LHCN-M2 (cell line): ENCODE data around the gene SLC30A3. TPM values are rescaled to one million over a fixed set of nuclear protein-coding genes. Genes with fewer than 3 reads are reported as not detected.
A peak's percentile ranks its signal among the peaks of the same experiment; 100 is the strongest.

Source experiments
- DNase-seq: peaks from one replicate; pipeline ENCODE4 v3.0.0-alpha.2; 2012; ENCODE audit warnings: low read depth
- total RNA-seq: library from RNA; depleted of rRNA; stranded (reverse); fragments of >200 nt; gene quantifications from 2 replicates; pipeline ENCODE4 v1.2.3, GENCODE V29; 2014

Gene SLC30A3
- total RNA-seq, 1 experiment from 2014 or later = 0.63 TPM

- no peak for DNase-seq
Measured at GRCh38 chr2:27236136-27236535, 26.7 kb downstream of the SLC30A3 start.

DNA sequence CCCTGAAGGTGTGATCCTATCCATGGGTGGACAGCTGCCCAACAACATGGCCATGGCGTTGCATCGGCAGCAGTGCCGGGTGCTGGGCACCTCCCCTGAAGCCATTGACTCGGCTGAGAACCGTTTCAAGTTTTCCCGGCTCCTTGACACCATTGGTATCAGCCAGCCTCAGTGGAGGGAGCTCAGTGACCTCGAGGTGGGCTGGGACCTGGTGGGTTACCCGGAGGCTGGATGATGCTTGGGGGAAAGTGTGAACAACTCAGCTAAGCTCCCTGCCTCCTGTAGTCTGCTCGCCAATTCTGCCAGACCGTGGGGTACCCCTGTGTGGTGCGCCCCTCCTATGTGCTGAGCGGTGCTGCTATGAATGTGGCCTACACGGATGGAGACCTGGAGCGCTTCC lies 29.5 kb downstream of the SLC30A3 start:
- DNase-seq = no peak

DNA sequence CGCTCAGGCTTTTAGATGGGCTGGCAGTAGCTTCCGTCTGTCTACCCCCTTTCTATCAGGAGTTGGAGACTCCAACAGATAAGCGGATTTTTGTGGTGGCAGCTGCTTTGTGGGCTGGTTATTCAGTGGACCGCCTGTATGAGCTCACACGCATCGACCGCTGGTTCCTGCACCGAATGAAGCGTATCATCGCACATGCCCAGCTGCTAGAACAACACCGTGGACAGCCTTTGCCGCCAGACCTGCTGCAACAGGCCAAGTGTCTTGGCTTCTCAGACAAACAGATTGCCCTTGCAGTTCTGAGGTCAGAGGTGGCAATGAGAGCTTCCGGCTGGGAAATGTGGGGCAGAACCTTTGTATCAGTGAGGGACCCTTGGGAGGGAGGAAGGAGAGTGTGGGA lies 30.9 kb downstream of the SLC30A3 start:
- DNase-seq = no peak

DNA sequence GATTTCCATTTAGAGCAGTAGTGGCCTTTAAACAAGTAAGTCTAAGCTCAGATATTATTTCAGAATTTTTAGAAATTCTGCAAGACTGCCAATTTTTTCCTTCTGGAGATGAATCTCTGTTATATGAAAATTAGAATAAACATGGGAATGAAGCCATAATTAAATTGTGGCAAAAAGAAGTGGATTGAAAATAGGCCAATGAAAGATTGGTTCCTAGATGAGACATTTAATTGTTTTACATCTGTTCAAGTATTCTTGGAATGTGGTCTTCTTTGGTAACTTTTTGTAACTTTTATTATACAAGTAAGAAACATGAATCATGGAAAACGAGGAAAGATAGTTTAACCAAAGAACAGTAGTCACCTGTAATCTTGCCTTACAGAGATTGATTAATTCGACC lies 35.3 kb downstream of the SLC30A3 start:
- no peak for DNase-seq

DNA sequence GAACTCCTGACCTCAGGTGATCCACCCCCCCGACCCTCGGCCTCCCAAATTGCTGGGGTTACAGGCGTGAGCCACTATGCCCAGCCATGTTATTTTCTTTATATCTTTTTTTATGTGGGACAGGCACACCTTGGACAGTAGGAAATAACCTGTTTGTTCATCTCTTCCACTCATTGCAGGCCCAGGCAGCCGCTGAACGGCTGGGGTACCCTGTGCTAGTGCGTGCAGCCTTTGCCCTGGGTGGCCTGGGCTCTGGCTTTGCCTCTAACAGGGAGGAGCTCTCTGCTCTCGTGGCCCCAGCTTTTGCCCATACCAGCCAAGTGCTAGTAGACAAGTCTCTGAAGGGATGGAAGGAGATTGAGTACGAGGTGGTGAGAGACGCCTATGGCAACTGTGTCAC lies 37.3 kb downstream of the SLC30A3 start:
- DNase-seq = no peak

DNA sequence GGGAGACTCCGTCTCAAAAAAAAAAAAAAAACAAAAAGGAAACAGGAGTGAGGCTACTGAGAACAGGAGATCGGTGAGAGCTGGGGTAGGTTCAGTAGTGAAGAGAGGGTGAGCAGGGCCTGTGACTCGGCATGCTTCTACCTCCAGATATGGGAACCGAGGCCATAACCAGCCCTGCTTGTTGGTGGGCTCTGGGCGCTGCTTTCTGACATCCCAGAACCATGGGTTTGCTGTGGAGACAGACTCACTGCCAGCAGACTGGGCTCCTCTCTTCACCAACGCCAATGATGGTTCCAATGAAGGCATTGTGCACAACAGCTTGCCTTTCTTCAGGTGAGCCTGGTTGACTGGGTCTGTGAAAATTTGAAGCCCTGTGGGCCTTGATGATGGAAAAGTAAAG lies 39.4 kb downstream of the SLC30A3 start:
- DNase-seq = no peak

- no peak for DNase-seq
Measured at GRCh38 chr2:27222407-27222806, 40.4 kb downstream of the SLC30A3 start.

GRCh38 chr2:27221166-27221565 lies 41.7 kb downstream of the SLC30A3 start:
- no peak for DNase-seq

- DNase-seq = no peak
Measured at GRCh38 chr2:27220091-27220490, 42.8 kb downstream of the SLC30A3 start.

- no peak for DNase-seq
Measured at GRCh38 chr2:27219091-27219490, 43.8 kb downstream of the SLC30A3 start.

GRCh38 chr2:27218614-27219013 lies 44.2 kb downstream of the SLC30A3 start:
- DNase-seq = no peak

DNA sequence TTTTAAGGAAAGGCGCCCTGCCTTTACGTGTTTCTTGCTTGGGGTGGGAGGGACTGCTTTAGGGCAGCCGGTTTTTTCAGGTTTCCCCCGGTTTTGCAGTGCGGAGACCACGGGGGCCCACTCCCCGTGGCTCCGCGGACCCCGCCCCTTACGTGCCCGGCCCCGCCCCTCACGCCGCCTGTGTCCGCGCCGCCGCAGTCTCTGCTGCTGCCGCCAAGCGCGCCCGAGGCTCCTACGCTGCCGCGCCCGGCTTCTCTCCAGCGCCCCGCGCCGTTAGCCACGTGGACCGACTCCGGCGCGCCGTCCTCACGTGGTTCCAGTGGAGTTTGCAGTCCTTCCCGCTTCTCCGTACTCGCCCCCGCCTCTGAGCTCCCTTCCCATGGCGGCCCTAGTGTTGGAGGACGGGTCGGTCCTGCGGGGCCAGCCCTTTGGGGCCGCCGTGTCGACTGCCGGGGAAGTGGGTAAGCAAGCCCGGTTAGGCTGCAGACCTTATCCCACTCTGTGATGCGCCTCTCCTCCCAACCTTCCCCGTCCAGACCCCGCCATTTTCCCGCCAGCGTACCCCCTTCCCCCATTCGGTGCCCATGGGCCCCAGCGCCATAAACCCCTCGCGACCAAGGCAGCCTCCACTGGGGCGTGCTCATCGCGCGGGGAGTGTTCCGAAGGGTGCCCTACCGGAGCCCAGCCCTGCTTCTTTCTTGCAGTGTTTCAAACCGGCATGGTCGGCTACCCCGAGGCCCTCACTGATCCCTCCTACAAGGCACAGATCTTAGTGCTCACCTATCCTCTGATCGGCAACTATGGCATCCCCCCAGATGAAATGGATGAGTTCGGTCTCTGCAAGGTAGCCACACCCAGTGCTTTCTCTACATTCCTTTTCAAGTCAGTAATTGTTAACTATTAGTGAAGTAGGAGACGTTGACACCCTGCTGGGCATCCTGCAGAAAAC lies 45.4 kb downstream of the SLC30A3 start, which contains the start of gene CAD:
TSS of gene CAD (plus strand) at position 197 of the 949 bp plus-strand sequence. CDS start at position 380, 183 bp downstream.
- peak; percentile 86 for DNase-seq

- no peak for DNase-seq
Measured at GRCh38 chr2:27216416-27217137, 46.3 kb downstream of the SLC30A3 start.

GRCh38 chr2:27214941-27215340 lies 47.9 kb downstream of the SLC30A3 start:
- DNase-seq = no peak

DNA sequence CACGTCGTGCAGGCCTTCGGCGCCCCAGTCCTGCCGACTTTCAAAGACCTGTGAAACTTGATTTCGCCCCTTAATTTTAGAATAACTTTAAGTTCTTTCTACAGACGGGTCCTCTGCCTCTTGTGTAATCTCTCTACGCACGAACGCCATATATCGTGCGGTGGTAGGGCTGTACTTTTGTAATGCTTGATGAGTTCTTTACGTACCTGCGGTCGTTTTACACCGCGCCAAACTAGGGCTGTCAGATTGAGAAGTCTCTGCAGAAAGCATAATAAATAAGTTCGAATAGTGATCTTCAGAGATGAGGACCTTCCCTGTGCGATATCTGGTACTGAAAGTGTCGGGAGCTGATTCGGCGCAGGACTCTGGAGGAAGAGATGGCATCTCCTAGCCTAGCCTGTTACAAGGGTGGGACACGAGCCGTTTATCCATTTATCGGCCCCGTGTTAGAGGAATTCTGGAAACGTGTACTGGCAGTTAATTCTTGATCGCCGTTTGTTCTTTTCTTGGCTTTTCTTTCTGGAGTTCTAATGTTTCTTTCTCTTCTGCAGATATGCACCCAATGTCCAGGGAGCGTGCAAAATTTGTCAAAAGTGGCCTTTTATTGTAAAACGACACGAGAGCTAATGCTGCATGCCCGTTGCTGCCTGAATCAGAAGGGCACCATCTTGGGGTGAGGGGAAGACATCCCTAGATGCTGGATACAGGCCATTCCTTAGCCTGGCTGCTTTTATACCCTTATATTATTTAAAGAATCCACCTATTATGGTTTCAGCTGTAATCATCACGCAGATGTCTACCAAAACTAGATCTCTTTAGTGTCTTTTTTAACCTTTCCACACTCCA lies 50.0 kb downstream of the SLC30A3 start:
- peak; percentile 46 for DNase-seq

- peak; percentile 84 for DNase-seq
Measured at GRCh38 chr2:27211943-27212625, 50.8 kb downstream of the SLC30A3 start, which contains the start of the genes ATRAID and SLC5A6. ATRAID (plus strand) TSS chr2:27212041; CDS start chr2:27212369, 328 bp downstream. SLC5A6 (minus strand) TSS chr2:27212268; CDS start chr2:27207650, 4,618 bp downstream.

GRCh38 chr2:27211241-27211942 lies 51.5 kb downstream of the SLC30A3 start:
- no peak for DNase-seq

DNA sequence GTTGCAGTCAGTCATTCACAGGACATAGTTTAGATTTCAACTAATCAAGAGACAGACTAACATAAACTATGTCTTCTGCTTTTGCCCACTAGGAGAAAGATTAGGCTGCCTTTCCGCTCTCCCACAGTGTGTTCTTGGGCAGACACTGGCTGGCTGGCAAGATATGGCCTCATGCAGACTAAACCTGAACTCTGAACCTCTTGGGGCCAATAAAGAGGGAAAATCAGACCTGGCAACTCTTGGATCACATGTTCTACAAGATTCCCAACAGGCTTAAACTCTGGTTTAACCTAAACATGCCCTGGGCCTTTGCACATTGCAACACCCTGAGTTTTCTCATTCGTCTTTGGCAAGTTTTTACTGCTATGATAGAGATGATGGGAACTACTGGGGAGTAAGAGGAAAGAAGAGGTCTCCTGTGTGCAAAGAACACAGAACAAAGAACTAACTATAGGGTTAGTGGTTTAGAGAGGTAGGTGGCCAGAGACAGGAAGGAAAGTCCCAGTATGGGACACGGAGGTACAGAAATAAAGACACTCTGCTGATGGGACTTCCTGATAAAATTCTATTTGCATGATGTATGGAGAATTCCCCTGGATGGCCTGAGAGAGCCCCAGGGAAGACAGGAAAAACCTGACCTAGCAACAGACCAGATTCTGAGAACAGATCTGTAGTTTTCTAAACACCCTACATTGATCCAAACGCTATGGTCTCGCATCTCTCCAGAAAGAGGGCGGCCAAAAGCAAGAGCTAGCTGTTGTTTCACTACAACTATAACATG lies 53.0 kb downstream of the SLC30A3 start:
- DNase-seq = no peak

- DNase-seq = no peak
Measured at GRCh38 chr2:27208486-27209050, 54.3 kb downstream of the SLC30A3 start.
